OCI-LY7 (cell line): ENCODE measurements around the gene RASA1. TPM values are rescaled to one million over a fixed set of nuclear protein-coding genes. Genes with fewer than 3 reads are reported as not detected.
A peak's percentile ranks its signal among the peaks of the same experiment; 100 is the strongest.

ENCODE experiments used
- BruUV-seq: library from RNA; stranded (reverse); fragments of 400-500 nt; replicated peaks from 2 replicates; lab custom pipeline; 2021; lab: Mats Ljungman, UMichigan
- CTCF ChIA-PET: fragments of 300-600 bp; sonication (Branson Sonifier 250); formaldehyde crosslinking; loops from one replicate; lab custom pipeline; 2022; ENCODE audit warnings: antibody characterized with exemption; ENCODE audit not compliant: unreplicated experiment; lab: Charles Lee
- POLR2A ChIA-PET: fragments of 300-600 bp; sonication (Branson Sonifier 250); formaldehyde crosslinking; loops from one replicate; lab custom pipeline; 2022; ENCODE audit warnings: antibody characterized with exemption; lab: Charles Lee
- DNase-seq: peaks from one replicate; pipeline ENCODE4 v3.0.0-alpha.2; 2015; ENCODE audit warnings: low spot score
- H2AFZ ChIP-seq: fragments of 200-600 bp; sonication (generic), shearing (Covaris generic); 2 replicates; pipeline ENCODE4 v1.6.1; 2014; ENCODE audit warnings: mild to moderate bottlenecking, antibody characterized with exemption, low read length, moderate library complexity
- H3K27ac ChIP-seq: fragments of 200-600 bp; sonication (generic); 2 replicates; pipeline ENCODE4 v1.5.1; 2014; ENCODE audit warnings: mixed run types, low read depth, mild to moderate bottlenecking, moderate library complexity, low read length, inconsistent platforms; ENCODE audit not compliant: poor library complexity, severe bottlenecking
- H3K36me3 ChIP-seq: fragments of 200-600 bp; sonication (generic); 2 replicates; pipeline ENCODE4 v1.6.1; 2014; ENCODE audit warnings: mild to moderate bottlenecking, antibody characterized with exemption, low read length, moderate library complexity, mixed read lengths; ENCODE audit not compliant: insufficient read depth
- H3K4me1 ChIP-seq: fragments of 200-600 bp; sonication (generic); 2 replicates; pipeline ENCODE4 v1.5.1; 2014; ENCODE audit warnings: mild to moderate bottlenecking, low read length; ENCODE audit not compliant: insufficient read depth, poor library complexity, severe bottlenecking
- H3K4me2 ChIP-seq: fragments of 200-600 bp; sonication (generic); 2 replicates; pipeline ENCODE4 v1.6.1; 2014; ENCODE audit warnings: mild to moderate bottlenecking, low read length
- H3K4me3 ChIP-seq: fragments of 200-600 bp; sonication (generic); 2 replicates; pipeline ENCODE4 v1.5.1; 2014; ENCODE audit warnings: mild to moderate bottlenecking, low read depth, low read length; ENCODE audit not compliant: poor library complexity, severe bottlenecking
- H3K79me2 ChIP-seq: fragments of 200-600 bp; sonication (generic); 2 replicates; pipeline ENCODE4 v1.6.1; 2016; ENCODE audit warnings: low read depth, mild to moderate bottlenecking, low read length, moderate library complexity, mixed read lengths; ENCODE audit not compliant: insufficient read depth
- H3K9me2 ChIP-seq: fragments of 200-600 bp; sonication (generic); 2 replicates; pipeline ENCODE4 v1.6.1; 2016; ENCODE audit warnings: mild to moderate bottlenecking, low read length, mixed read lengths; ENCODE audit not compliant: insufficient read depth
- H3K9me3 ChIP-seq: fragments of 200-600 bp; sonication (generic); 2 replicates; pipeline ENCODE4 v1.6.1; 2014; ENCODE audit warnings: mild to moderate bottlenecking, mixed run types, low read length, mixed read lengths
- H4K20me1 ChIP-seq: fragments of 200-600 bp; sonication (generic); 2 replicates; pipeline ENCODE4 v1.6.1; 2014; ENCODE audit warnings: mild to moderate bottlenecking, antibody characterized with exemption, low read length, moderate library complexity, mixed read lengths; ENCODE audit not compliant: insufficient read depth
- EZH2phosphoT487 ChIP-seq: fragments of 200-600 bp; sonication (generic); IDR thresholded peaks from 2 replicates; pipeline ENCODE4 v1.6.1; 2018; ENCODE audit warnings: low read depth, borderline replicate concordance, mild to moderate bottlenecking, mixed run types, antibody characterized with exemption, low read length, moderate library complexity, mixed read lengths
- intact Hi-C: fragments of 100-400 bp; cut with micrococcal nuclease; formaldehyde crosslinking; loops from one replicate; pipeline ENCODE4 v1.10.0; 2022; ENCODE audit not compliant: unreplicated experiment
- total RNA-seq, 2 experiments: library from RNA; depleted of rRNA in 1 of 2; stranded (reverse); fragments of >200 nt in 1 of 2; shearing (Covaris generic) in 1 of 2; gene quantifications; 2 replicates each; pipeline ENCODE4 v1.2.3, GENCODE V29; 2014 to 2022
- TF ChIP-seq, protein P1 (sequence below): fragments of 200-600 bp; sonication (generic); conservative IDR thresholded peaks from 2 replicates; pipeline ENCODE4 v1.5.1; 2014; ENCODE audit warnings: mild to moderate bottlenecking, antibody characterized with exemption, low read length, moderate library complexity, mixed read lengths

The RASA1 gene
- total RNA-seq, 2 experiments from 2014 or later: 18.1 to 27.3 TPM

DNA sequence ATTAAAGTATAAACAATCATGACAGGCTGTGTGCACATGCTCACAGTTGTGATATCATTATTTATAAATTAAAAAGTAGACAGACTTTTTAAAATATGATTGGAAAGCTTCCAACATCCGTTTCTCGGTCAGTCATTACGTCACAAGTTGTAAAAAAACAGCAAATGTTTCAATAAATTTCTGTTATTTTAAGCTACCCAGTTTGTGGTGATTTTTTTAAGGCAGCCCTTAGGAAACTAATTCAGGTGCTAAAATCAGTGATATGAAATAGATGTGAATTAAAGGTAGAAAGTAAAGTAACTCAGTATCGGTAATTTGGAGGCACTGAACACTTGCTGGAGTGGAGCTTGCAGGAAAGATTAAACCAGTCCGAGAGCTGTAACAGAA, 143.9 kb downstream of the RASA1 start:
- H3K4me2 ChIP-seq: peak overlapping the region; percentile 79
- CTCF ChIA-PET: no interaction called here
- H3K9me3 ChIP-seq: no peaks in the 10 kb centered on the region
- peaks cover 38% of the 10 kb centered on the region for H3K79me2 ChIP-seq
- H3K36me3 ChIP-seq: peaks cover 46% of the 10 kb centered on the region
- peak overlapping the region; percentile 59 for H3K27ac ChIP-seq
- BruUV-seq: no TSS peak
- H3K4me1 ChIP-seq: peaks cover 28% of the 10 kb centered on the region
- no peaks in the 10 kb centered on the region for H3K9me2 ChIP-seq
- no peak for DNase-seq
- H4K20me1 ChIP-seq: peaks cover 15% of the 10 kb centered on the region
- POLR2A ChIA-PET: interaction anchor here (0.5 to 3.2 kb wide), 7 partner anchors 9 to 242 kb away, joined by 3 to 19 read pairs (median 4); partner anchors contain the start of gene RASA1
- H3K4me3 ChIP-seq: peak overlapping the region; percentile 93
- peak overlapping the region; percentile 86; the same call in 1 of the 2 replicates for H2AFZ ChIP-seq
- intact Hi-C loops: loop anchor here (5.0 kb wide), 1 partner anchor 794 kb away; the partner anchor contains the start of gene COX7C
- TF ChIP-seq EZH2phosphoT487: no peak
- TF ChIP-seq, protein P1, sequence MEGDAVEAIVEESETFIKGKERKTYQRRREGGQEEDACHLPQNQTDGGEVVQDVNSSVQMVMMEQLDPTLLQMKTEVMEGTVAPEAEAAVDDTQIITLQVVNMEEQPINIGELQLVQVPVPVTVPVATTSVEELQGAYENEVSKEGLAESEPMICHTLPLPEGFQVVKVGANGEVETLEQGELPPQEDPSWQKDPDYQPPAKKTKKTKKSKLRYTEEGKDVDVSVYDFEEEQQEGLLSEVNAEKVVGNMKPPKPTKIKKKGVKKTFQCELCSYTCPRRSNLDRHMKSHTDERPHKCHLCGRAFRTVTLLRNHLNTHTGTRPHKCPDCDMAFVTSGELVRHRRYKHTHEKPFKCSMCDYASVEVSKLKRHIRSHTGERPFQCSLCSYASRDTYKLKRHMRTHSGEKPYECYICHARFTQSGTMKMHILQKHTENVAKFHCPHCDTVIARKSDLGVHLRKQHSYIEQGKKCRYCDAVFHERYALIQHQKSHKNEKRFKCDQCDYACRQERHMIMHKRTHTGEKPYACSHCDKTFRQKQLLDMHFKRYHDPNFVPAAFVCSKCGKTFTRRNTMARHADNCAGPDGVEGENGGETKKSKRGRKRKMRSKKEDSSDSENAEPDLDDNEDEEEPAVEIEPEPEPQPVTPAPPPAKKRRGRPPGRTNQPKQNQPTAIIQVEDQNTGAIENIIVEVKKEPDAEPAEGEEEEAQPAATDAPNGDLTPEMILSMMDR: no peak

DNA sequence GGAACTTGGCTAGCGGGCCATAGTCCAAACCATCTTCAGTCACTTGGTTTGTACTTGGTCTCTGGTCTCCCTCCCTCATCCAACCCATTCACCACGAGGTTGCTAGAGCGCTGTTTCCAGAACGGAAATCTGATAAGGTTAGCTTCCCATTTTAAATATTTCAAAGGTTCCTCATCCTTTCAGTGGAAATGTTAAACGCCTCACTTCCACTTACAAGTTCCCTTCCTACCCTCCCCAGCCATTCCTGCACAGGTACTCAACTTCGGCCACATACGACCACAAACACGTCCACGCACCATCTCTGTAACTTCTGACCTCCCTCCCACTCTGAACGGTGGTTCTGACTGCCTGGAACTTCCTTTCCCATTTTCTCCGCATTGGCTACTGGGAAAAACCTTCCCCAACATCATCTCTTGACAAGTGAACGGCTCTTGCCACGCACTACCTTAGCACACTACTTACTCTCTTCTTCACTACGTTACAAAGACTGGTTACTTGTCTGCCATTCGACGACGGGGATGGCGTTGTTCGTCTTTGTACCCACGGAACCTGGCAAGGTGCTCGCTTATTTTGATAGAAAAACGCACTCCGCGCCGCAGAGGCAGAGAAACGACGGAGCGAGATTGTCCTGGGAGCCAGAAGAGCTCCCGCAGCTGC, 144.4 kb downstream of the RASA1 start:
- Histone ChIP-seq H4K20me1 (peaks cover 15% of the 10 kb centered on the region), H3K4me1 (peaks cover 28% of the 10 kb centered on the region), H3K4me2 (peak overlapping the region; percentile 79), H3K9me2 (no peaks in the 10 kb centered on the region), H3K27ac (peak overlapping the region; percentile 59), H3K9me3 (no peaks in the 10 kb centered on the region), H3K36me3 (peaks cover 40% of the 10 kb centered on the region), H3K79me2 (peaks cover 38% of the 10 kb centered on the region), H2AFZ (peak overlapping the region; percentile 86), H3K4me3 (peak overlapping the region; percentile 93)
- ChIA-PET CTCF (no interaction called here), POLR2A (interaction anchor here (0.7 to 3.2 kb wide), 12 partner anchors 9 to 1264 kb away, joined by 3 to 19 read pairs (median 4); partner anchors contain the start of gene RASA1)
- TSS peak; percentile 77 for BruUV-seq
- intact Hi-C loops: loop anchor here (2.0 to 5.0 kb wide), 3 partner anchors 143 to 1263 kb away; partner anchors contain the start of gene COX7C
- peak; percentile 46 for DNase-seq
- TF ChIP-seq EZH2phosphoT487: no peak
- TF ChIP-seq, protein P1: no peak
